Activated effector memory CD4-positive, alpha-beta T cell treated with anti-CD3 and anti-CD28 coated beads, Interleukin-2, amount 50 U/mL, for 16 hours (primary cell): Measurements from ENCODE around the gene CAMTA1.

Experiments
- DNase-seq: peaks from one replicate; pipeline ENCODE4 v3.0.0-alpha.2; 2020

The CAMTA1 gene

DNA sequence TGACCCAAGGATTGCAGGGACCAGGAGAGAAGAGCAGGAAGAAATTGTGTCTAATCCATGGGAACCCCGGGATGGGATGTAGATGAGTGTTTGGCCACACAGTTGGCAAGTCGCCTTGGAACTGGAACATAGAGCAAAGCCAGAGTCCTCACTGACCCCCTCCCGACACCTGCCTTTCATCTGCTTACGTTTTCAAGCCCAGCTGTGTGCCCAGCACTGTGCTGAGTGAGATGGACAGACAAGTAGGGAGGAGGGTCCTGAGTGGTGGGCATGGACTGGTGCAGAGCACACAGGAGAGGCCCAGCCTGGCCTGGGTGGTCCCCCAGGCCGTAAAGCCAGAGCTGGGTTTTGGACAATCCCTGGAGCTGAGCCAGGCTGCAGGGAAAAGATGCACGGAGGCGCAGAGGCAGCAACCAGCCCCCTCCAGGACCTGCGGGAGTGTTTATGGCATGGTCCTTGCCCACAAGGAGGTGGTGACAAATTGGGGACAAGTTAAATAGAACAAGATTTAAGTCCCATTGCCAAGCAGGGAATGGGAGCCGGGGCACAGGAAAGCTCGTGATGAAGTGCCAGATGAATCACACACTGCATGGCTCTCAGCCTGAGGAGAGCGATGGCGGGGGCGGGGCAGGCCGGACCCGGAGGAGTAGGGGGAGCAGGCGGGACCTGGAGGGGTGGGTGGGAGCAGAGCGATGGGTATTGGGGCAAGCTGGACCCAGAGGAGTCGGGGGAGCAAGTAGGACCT lies 828.0 kb downstream of the CAMTA1 start:
- no peak for DNase-seq

DNA sequence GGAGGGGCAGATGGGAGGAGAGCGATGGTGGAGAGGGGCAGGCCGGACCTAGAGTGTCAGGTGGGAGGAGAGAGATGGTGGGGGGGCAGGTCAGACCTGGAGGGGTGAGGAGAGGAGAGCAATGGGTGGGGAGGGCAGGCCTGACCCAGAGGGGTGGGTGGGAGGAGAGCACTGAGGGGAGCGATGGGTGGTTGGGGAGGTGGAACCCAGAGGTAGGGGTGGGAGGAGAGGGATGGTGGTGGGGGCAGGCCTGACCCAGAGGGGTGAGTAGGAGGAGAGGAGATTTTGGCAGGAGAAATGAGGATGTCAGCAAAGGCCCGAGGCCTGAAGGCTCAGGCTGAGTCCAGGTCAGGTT lies 828.6 kb downstream of the CAMTA1 start:
- no peak for DNase-seq

DNA sequence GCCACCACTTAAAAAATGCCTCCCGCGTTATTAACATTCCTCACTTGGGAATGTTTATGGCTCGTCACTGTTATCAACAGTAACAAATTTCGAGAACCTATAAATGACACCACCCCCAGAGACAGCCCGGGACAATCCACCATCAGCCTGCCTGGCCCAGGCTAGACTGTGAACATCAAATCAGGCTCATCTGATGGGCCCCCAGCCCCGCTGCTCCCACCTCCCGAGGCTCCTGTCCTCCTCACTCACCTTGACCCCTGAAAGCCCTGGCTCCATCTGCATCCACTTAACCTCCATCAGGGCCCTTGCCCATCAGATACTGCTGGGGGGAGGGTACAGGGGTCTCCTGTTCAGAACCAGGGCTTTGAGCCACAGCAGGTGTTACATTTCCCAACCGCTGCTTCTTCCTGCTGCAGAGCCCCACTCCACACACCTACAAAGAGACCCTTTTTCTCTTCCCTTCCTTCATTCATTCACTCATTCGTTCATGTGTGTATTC lies 829.4 kb downstream of the CAMTA1 start:
- no peak for DNase-seq

DNA sequence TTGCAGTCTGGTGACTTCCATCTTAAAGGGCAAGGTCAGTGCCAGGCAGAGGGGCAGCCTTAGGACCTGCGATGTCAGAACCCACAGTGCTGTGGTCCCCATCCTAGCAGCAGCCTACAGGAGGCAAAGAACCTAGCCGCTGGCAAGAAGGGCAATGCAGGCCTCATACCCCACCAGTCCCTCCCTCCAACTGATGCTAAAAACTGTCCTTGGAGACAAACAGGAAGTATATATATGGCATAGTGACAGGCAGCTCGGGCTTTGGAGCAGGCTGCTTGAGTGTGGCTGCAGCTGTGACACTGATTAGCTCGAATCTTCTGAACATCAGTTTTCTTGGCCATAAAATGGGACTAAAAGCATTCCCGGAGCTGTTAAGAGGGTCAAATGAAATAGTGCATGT lies 829.9 kb downstream of the CAMTA1 start:
- no peak for DNase-seq

DNA sequence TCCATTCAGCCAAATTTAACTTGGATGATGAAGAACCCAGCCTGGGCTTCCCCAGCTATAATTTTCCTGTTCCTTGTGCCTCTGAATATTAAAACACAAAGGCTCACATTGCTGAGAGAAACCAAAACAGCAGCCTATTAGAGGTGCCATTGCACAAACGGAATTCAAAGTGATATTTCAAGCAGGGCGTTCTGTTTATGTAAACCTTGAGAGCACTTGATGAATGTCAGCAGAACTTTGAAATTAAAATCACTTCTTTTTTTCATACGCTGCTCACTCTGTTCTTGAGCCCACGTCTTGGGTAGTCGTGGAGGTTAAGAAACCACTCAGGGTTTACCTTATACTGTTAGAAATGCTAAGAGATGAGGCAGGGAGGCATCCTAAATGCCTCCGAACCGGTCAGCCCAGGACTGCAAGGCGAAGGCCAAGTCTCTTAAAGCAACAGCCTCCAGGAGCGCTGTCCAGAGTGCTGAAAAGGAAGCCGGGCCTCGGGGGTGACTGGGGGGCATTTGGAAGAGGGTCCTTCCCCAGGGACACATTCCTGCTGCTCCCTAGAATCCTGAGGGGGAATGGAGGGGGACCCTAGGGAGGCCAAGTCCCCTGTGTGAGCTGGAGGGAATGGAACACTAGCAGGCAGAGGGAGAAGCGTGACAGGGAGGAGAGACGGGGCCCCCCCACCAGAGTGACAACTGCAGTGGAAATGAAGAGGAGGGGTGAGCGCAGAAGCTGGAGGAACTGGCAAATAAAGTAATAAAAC lies 831.0 kb downstream of the CAMTA1 start:
- no peak for DNase-seq

DNA sequence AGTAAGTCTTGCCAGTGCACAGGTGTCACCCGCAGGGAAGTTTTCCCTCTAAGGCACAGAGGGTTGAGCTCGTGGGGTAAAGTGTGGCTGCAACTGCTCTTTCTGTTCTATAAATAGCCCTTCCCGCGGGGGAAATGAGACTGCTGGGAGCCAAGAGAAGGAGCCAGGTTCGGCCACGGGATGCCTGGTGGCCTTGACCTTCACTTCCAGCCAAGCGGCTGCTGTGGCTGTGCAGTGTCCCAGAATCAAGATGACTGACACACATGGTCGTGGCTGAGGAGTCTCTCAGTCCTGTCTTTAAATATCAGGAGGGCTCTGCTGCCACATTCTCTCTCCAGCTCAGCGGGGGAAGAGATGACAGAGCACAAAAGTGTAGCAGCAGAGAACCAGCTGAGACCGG lies 831.7 kb downstream of the CAMTA1 start:
- no peak for DNase-seq

DNA sequence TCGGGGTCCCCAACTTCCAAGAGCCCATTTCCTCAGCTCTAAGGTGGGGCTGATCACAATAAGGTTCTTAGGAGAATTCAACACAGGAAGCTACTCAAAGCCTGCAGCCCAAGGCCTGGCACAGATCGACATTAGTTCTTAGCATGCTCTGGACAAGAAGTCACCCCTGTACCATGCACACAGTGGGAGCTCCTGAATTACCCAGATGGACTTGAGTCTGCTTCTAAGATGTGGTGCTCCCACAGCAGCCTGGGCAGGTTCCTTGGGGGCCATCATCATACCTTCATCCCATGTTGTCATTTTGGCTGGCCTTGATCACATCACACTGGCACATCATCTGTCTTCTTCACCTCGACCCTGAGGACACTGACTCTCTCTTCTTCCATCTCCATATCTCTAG lies 832.6 kb downstream of the CAMTA1 start:
- no peak for DNase-seq

DNA sequence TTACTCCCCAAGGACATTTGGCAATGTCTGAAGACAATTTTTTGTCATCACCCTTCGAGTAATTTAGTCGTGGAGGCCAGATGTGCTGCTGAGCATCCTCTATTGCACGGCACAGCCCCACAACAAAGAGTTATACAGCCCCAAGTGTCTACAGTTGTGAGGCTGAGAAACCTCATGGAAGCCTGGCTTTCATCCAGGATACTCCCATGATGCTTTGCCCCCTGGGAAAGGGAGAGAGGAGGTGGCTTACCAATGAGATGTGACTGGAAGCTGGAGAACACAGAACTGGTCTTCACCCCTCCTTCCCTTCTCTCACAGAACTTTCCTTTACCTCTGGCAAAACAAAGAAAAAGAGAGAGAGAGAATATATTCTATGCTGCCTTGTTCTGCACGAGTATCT lies 834.9 kb downstream of the CAMTA1 start:
- no peak for DNase-seq

DNA sequence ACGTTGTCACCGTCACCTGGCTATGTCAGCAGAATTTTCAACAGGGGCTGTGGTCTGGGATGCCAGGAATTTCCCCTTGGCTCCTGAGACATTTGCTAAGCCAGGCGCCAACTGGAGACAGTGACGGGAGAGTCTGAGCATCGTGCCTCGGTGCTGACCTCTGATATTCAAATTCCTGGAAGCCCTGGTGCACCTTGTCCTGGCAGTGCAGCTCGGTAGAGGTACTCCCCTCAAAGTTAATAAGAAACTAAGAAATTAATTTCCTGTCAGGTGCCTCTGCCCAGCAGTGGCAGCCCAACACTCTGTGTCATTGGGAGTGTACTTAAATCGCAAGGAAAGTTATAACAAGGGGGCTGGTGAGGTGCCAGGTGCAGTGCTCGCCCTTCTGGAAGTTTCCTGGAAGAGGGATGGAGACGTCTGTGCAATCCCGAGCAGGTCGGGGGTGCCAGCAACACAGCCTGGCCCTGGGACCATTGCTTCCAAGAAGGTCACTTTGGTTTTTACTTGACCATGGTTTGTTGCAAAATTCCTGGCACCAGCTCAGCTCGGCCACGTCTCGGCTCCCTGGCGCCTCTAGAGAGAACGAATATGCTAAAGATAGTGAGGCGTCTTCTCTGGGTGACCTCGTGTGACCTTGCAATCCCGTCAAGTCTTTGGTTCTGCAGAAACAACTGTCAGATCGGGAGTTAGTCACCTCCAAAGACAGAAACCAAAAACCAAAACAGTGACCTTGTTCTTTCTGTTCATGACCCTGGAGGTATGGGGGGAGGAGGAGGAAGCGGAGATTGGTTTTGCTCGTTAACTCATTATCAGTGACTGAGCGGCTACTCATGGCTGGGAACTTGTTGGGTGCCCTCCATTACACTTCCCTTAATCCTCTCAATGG lies 836.3 kb downstream of the CAMTA1 start:
- no peak for DNase-seq

DNA sequence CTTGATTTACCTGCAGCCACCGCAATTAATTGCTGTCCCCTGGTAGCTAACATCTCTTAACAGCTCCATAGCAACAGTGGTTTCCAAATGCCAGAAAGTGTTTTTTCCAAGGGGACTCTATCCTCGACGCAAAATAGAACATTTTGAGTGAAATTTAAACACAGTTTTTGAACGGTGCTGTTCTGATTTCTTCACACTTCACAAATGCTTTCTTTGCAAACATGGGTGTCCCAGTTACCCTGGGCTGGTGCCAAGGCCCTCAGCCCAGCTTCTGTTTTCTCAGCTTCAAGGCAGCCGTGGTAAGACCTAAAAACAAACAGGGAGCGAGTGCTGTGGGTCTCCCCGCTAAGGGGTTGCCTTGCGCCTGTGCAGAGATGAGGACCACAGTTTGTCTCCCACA lies 838.6 kb downstream of the CAMTA1 start:
- DNase-seq, result no peak

DNA sequence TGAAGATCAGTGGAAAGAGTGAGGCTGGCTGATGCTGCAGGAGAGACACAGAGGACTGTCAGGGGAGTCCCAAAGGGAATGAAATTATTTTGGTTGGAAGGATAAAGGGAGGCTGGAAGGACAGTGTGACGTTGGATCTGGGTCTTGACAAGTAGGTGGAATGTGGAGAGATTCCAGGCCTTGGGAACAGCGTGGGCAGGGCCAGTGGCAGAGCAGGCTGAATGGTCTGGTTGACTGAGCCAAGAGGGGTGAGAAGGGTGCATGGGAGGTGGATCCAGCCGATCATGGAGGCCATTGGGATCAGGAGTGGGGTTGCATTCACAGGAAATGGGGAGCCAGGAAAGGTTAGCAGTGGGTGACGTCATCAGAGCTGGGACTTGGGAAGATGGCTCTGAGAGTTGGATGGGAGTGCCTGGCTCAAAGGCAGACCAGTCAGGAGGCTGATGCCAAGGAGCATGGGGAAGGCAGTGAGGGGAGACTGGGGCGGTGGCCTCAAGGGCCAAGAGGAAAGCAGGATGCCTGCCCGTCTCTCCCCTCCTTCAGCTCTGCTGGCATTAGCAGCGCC lies 839.6 kb downstream of the CAMTA1 start:
- no peak for DNase-seq

DNA sequence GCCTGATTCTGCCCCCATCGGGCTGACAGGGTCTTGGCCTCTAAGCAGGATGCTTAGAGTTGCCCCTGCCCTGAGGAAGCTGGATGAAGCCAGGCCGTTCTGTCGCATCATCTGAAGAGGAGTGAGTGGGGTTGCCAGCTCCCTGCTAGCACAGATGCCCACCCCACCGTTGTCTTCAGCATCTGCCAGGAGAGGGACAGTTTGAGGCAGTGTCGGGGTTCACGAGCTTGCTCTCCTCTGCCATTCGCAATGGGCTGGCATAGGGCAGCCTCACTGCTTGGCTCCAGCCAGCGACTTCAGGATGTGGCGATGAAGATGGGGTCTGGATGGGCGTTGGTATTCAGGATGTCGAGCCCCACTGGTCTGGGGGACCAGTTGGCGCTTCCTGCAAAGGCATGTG lies 840.1 kb downstream of the CAMTA1 start:
- DNase-seq, result no peak

DNA sequence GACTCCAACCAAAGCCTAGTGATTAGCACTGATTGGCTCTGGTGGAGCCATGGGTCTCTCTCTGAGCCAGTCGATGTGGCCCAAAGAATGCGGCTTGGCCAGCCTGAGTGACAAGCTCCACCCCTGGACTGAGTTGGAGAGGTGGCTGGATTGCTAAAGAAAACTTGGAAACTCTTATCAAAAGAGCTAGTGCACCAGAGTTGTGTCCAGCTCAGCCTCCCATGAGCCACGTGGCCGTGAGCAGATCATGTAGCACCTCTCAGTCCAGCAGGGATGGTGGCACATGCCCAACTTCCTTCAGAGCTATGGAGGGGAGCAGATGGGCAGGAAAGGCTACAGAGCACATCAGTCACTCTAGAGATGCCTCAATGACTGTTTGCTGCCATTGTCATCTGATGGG lies 843.0 kb downstream of the CAMTA1 start:
- no peak for DNase-seq

DNA sequence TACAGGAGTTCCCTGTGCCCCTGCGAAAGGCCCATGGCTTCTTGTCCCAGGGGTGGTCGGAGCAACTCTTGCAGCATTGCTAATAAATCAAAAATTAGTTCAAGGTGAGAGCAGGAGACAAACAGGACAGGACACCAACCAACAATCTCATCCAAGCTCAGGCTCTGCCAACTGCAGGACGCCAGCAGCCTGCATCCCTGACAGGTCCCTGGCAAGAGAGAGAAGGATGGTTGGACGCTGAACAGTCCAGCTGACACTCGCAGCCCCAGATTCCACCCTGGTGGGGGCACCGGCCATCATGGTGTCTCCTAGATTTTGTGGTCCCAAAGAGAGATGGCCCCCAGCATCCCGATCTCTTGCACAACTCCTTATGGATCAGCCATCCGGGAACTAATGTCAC lies 843.8 kb downstream of the CAMTA1 start:
- no peak for DNase-seq

DNA sequence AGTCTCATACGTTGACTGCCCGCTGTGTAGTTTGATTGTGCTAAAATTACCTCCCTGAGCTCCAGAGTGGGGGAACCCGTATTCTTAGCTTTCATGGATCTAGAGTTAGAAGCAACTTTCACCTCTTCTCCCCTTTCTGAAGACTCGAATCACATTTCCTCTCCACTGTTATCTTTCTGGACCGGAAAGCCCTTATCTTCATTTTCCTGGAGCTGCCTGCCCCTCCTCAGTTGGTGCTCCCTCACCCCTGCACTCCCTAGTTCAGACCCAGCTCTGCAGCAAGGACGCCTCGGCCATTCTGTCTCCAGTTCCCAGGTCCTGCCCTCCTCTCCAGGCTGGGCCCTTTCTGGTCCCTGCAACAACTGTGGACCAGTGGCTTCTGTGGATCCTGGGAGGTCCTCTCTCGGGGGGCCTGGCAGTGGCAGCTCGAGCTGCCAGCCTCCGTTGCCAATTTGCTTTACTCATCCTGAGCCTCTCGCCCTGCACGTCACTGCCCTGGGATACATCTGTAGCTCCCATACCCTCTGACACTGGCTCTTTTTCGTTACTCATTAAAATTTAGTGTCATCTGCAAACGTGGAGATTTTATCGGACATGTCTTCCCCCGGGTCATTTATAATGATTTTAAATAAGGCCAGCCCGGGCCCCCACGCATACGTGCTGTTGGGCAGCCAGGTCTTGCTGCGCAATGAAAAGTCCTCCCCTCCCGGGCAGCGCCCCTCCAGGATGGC lies 844.4 kb downstream of the CAMTA1 start:
- no peak for DNase-seq

DNA sequence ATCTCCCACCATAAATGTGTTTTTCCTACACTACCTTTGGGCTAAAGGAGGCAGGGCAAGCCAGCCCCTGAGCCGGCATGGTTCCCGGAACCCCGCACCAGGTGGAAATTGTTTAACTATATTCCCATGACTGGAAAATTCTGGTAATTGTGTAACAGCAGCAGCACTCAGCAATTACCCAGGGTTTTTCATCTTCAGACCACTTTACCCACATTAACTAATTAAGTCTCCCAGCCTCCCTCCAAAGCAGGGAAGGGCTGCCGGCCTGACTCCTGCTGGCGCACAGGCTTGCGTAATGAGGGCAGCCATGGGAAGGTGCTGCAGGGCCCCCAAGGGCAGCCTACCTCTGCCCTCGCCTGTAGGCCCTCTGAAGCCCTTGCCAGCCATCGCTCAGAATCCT lies 845.1 kb downstream of the CAMTA1 start:
- no peak for DNase-seq

DNA sequence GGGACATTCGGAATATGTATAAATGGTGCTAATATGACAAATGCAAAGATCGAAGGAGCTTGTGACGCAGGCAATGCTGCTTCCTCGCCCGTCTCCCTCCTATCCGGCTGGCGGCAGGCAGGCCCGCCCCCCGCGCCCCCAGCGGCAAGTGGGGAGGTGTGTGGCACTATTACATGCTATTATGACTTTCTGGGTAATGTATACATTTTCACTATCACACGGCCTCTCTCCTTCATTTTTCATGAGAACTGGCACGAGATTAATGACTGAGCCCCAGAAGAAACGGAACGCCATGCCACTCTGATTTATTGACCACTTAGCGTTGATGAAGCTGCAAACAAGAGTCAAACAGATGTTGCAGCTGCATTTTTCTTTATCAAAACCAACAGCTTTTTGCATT lies 846.9 kb downstream of the CAMTA1 start:
- DNase-seq, result no peak

DNA sequence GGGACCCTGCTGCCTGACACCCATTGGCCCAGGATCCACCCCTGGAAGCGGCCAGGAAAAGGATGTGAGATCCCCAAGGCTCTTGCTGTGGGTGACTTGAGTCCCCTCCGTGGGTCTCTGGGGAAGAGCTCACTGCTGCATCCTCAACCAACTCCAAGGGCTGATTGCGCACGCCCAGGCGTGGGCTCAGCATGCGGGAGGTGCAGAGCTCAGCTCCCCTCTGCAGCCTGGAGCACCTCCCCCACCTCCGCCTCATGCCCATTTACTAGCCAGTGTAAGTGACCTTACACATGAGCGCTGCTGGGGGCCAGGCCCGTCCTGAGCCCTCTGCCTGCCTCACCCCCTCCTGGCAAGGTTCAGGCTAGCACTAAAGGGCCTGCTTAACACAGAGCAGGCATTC lies 847.4 kb downstream of the CAMTA1 start:
- DNase-seq, result no peak

DNA sequence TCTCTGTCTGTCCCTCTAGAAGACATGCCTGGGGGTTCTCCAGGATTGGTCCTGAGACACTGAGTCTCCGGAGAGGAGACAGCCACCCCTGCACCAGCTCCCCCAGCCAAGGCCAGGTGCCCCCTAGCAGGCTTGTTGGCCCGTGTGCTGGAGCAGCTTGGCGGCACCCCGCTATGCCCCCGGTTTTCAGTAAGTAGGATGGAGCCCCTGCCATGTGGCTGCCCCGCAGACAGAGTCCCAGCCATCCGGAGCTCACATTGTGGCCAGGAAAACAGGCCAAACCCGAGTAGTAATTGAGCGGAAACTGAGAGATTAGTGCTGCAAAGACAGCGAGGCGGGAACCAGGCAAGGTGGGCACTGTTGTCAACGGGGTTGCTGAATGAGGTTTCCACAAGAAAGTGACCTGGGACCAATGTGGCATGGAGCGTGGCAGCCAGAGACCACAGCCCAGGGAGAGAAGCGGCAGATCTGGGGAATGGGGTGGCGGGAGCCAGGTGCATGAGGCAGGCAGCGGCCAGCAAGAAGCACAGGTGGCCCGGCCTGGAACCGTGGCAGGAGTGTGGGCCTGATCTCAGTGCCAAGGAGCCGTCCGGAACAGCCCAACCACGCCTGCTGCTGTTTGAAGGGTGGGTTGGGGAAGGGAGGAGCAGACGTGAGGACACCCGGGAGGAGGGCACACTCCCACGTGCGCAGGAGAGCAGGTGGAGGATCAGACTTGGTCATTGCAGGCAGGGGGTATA lies 848.4 kb downstream of the CAMTA1 start:
- no peak for DNase-seq

DNA sequence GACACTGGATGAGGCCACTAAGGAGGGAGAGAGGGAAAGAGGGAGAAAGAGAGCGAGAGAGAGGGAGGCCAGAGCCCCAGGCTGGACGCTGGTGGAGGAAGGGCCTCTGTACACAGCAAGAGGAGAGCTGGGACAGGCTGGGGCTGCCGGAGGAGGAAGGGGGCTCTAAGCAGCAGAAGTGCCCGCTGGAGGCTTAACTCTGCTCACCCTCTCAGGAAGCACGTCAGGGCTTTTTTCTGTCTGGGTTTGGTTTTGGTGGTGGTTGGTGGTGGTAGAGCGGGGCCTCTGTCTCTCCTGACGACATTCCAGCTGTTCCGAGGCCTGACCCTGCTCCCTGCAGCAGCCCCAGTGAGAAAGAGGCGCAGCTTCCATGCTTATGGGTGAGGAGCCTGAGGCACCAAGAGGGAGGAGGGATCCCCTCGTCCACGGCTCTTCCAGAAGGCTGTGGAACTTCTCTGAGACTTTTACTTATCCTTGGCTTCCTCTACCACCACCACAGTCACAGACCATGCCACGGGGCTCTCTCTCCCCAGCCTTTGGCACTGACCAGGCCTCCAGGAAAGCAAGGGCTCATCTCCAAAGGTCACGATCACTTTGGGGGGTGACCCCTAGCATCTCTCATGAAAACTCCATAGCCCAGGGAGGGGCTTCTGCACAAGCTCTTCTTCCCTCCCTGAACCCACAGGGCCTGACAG lies 849.4 kb downstream of the CAMTA1 start:
- no peak for DNase-seq
